Duodenal mucosa (tissue), 2 donors: ENCODE data around the gene FBXL7.

Experiments used
- H3K27ac ChIP-seq: one replicate; pipeline ENCODE4 v1.7.0; 2013; ENCODE audit warnings: low read depth, low read length
- H3K27me3 ChIP-seq, 2 donors: one replicate each; pipeline ENCODE4 v1.7.0; 2013; ENCODE audit warnings: low read length in 2 of 2, control low read depth in 1 of 2; ENCODE audit not compliant: insufficient read depth in 2 of 2, control insufficient read depth in 1 of 2
- H3K36me3 ChIP-seq, 2 donors: one replicate each; pipeline ENCODE4 v1.7.0; 2013; ENCODE audit warnings: low read length in 2 of 2, control low read depth in 1 of 2; ENCODE audit not compliant: insufficient read depth in 2 of 2, control insufficient read depth in 1 of 2
- H3K4me1 ChIP-seq, 2 donors: one replicate each; pipeline ENCODE4 v1.7.0; 2013; ENCODE audit warnings: low read length in 2 of 2, control low read depth in 1 of 2; ENCODE audit not compliant: insufficient read depth in 2 of 2, control insufficient read depth in 1 of 2
- H3K4me3 ChIP-seq, 2 donors: one replicate each; pipeline ENCODE4 v1.7.0; 2013; ENCODE audit warnings: low read length in 2 of 2, low read depth in 1 of 2
- H3K9ac ChIP-seq, 2 donors: one replicate each; pipeline ENCODE4 v1.7.0; 2013; ENCODE audit warnings: low read length in 2 of 2, low read depth in 1 of 2
- H3K9me3 ChIP-seq, 2 donors: one replicate each; pipeline ENCODE4 v1.7.0; 2013; ENCODE audit warnings: low read length in 2 of 2, control low read depth in 1 of 2; ENCODE audit not compliant: control insufficient read depth in 1 of 2

Gene FBXL7

DNA sequence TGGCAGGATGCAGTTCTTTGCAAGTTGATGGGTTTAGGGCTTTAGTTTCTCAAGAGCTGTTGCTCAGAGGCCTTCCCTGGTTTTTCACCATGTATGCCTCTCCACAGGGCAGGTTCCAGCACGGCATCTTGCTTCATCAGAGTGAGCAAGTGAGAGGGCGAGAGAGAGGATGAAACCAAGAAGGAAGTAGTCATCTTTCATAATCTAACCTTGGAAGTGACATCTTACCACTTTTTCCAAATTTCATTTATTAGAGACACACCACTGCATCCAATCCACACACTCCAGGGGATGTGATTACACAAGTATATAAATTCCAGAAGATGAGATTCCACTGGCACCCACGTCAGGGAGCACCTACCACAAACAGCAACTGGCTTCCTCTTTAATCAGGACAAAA, 385.2 kb downstream of the FBXL7 start:
- no peak overlapping the region for H3K27ac ChIP-seq
- H3K9me3 ChIP-seq: peaks cover 4 to 8% of the 10 kb centered on the region in 2 donors
- no peaks in the 10 kb centered on the region for H3K36me3 ChIP-seq
- no peaks in the 10 kb centered on the region for H3K4me1 ChIP-seq
- H3K9ac ChIP-seq: no peak overlapping the region
- no peak overlapping the region for H3K4me3 ChIP-seq
- H3K27me3 ChIP-seq: no peaks in the 10 kb centered on the region

DNA sequence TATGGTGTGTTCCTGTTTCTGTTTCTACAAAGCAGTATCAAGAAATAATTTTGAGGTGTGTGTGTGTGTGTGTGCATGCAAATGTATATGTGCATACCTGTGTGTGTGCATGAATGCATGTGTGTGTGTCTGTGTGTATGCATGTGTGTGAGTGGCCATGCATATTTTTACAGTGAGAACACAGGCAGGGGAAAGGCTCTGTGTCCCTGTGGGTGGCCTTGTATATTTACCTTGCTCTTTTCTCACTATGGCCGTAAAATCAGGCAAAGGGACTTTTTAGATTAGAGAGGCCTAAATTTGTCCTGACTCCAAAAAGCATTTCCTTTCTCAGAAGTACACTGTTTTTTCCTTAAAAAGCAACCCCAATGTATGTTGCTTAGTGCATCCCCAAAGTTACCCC, 386.2 kb downstream of the FBXL7 start:
- H3K4me1 ChIP-seq: no peaks in the 10 kb centered on the region
- H3K36me3 ChIP-seq: no peaks in the 10 kb centered on the region
- H3K9me3 ChIP-seq: peaks cover 4 to 8% of the 10 kb centered on the region in 2 donors
- no peak overlapping the region for H3K27ac ChIP-seq
- H3K27me3 ChIP-seq: no peaks in the 10 kb centered on the region
- H3K4me3 ChIP-seq: no peak overlapping the region
- H3K9ac ChIP-seq: no peak overlapping the region

- H3K4me3 ChIP-seq: no peak overlapping the region
- H3K27me3 ChIP-seq: no peaks in the 10 kb centered on the region
- no peak overlapping the region for H3K27ac ChIP-seq
- H3K9ac ChIP-seq: no peak overlapping the region
- H3K9me3 ChIP-seq: peaks cover 4 to 5% of the 10 kb centered on the region in 2 donors
- H3K36me3 ChIP-seq: no peaks in the 10 kb centered on the region
- H3K4me1 ChIP-seq: no peaks in the 10 kb centered on the region
Measured at GRCh38 chr5:15887093-15887492, 387.1 kb downstream of the FBXL7 start.

- no peak overlapping the region for H3K9ac ChIP-seq
- H3K36me3 ChIP-seq: no peaks in the 10 kb centered on the region
- H3K4me3 ChIP-seq: no peak overlapping the region
- no peak overlapping the region for H3K27ac ChIP-seq
- no peaks in the 10 kb centered on the region for H3K27me3 ChIP-seq
- H3K4me1 ChIP-seq: no peaks in the 10 kb centered on the region
- peaks cover 0 to 4% of the 10 kb centered on the region in 2 donors for H3K9me3 ChIP-seq
Measured at GRCh38 chr5:15889001-15889400, 389.0 kb downstream of the FBXL7 start.

GRCh38 chr5:15893866-15894265, 393.9 kb downstream of the FBXL7 start:
- no peak overlapping the region for H3K4me3 ChIP-seq
- no peaks in the 10 kb centered on the region for H3K4me1 ChIP-seq
- no peak overlapping the region for H3K9ac ChIP-seq
- no peak overlapping the region for H3K27ac ChIP-seq
- H3K27me3 ChIP-seq: no peaks in the 10 kb centered on the region
- peaks cover 0 to 8% of the 10 kb centered on the region in 2 donors for H3K9me3 ChIP-seq
- H3K36me3 ChIP-seq: no peaks in the 10 kb centered on the region

DNA sequence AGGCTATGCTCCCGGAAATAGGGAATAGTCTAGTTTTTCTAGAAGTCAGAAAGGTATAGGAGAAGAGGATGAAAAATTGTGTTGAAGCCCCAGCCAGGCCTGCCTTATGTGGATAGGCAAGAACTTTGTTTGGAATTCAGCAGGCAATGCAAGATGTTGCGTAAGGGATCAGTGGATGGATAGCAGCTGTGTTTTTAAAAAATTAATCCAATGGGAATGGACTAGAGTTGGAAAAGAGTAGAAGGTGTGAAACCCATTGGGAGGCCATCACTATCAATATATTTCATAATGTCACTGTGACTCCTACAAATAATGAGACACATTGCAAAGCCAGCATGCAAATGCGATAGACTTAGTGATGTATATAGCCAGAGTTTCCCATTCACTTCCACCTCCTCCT, 397.7 kb downstream of the FBXL7 start:
- Histone ChIP-seq H3K36me3 (no peaks in the 10 kb centered on the region), H3K4me1 (peaks cover 0 to 5% of the 10 kb centered on the region in 2 donors), H3K27ac (no peak overlapping the region), H3K27me3 (no peaks in the 10 kb centered on the region), H3K9ac (no peak overlapping the region), H3K9me3 (peaks cover 0 to 8% of the 10 kb centered on the region in 2 donors), H3K4me3 (no peak overlapping the region)

GRCh38 chr5:15898641-15899040, 398.7 kb downstream of the FBXL7 start:
- H3K9me3 ChIP-seq: peaks cover 0 to 8% of the 10 kb centered on the region in 2 donors
- no peak overlapping the region for H3K4me3 ChIP-seq
- H3K27me3 ChIP-seq: no peaks in the 10 kb centered on the region
- peaks cover 0 to 5% of the 10 kb centered on the region in 2 donors for H3K4me1 ChIP-seq
- H3K27ac ChIP-seq: no peak overlapping the region
- H3K9ac ChIP-seq: no peak overlapping the region
- H3K36me3 ChIP-seq: no peaks in the 10 kb centered on the region

DNA sequence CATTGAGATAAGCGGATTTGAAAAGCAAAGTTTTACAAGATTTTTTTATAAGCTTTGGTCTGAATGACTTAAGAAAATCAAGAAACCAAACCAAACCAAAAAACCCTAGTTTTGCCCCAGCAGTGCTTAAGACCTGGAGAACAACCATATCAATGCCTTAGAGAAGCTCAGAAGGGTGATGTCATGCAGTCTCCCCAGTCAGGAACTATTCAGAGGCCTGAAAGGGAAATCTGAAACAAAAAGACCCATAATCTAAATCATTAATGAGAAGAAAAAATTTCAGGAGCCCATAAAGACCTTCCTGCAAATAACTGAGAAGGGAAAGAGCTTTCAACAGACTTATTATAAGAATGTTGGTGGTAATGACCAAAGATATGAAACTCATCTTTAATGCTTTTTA, 399.5 kb downstream of the FBXL7 start:
- H3K27ac ChIP-seq: no peak overlapping the region
- H3K4me3 ChIP-seq: no peak overlapping the region
- H3K27me3 ChIP-seq: no peaks in the 10 kb centered on the region
- H3K9me3 ChIP-seq: peaks cover 0 to 8% of the 10 kb centered on the region in 2 donors
- peaks cover 0 to 5% of the 10 kb centered on the region in 2 donors for H3K4me1 ChIP-seq
- H3K36me3 ChIP-seq: no peaks in the 10 kb centered on the region
- no peak overlapping the region for H3K9ac ChIP-seq

GRCh38 chr5:15901151-15901550, 401.2 kb downstream of the FBXL7 start:
- Histone ChIP-seq H3K27ac (no peak overlapping the region), H3K4me3 (no peak overlapping the region), H3K27me3 (no peaks in the 10 kb centered on the region), H3K36me3 (no peaks in the 10 kb centered on the region), H3K9me3 (peaks cover 0 to 8% of the 10 kb centered on the region in 2 donors), H3K4me1 (peaks cover 0 to 5% of the 10 kb centered on the region in 2 donors), H3K9ac (no peak overlapping the region)

DNA sequence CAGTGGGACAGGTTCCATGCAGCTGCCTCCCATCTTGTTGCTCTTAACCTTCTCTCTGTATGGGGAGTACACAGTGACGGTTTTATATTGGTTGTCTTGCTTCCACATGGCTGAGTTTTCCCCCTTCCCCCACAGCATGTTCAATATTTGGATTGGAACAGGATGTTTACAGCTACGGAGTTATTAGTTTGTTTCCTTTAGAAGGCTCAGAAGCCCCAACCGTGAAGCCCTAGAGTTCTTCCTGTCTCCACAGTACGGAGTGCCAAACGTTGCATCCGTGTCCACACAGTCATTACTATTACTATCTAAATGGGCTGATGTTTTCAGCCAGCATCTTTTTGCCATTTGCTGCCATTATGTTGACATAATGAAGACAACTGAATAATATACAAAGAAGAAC, 402.1 kb downstream of the FBXL7 start:
- Histone ChIP-seq H3K27ac (no peak overlapping the region), H3K4me1 (peaks cover 0 to 5% of the 10 kb centered on the region in 2 donors), H3K4me3 (no peak overlapping the region), H3K9ac (no peak overlapping the region), H3K9me3 (peaks cover 0 to 8% of the 10 kb centered on the region in 2 donors), H3K36me3 (no peaks in the 10 kb centered on the region), H3K27me3 (no peaks in the 10 kb centered on the region)
